K562 (cell line): Measurements from ENCODE around the gene SNX25. TPM values are rescaled to one million over a fixed set of nuclear protein-coding genes. Genes with fewer than 3 reads are reported as not detected.

Experiments
- ATAC-seq: fragments of 200-7000 bp; cut with Tn5 transposase; 3 replicates; pipeline ENCODE4 v1.9.1; 2020; ENCODE audit warnings: moderate library complexity
- BruUV-seq: library from RNA; stranded (reverse); fragments of 400-500 nt; replicated peaks from 2 replicates; lab custom pipeline; 2021; lab: Mats Ljungman, UMichigan
- CTCF ChIA-PET: fragments of 300-600 bp; formaldehyde crosslinking; extraction: SDS; loops from one replicate; lab custom pipeline; 2021; ENCODE audit warnings: low intra/inter-chr PET ratio; lab: Yijun Ruan, JAX
- POLR2A ChIA-PET: fragments of 300-600, 350-650 bp; sonication (Branson Sonifier 250); formaldehyde crosslinking; extraction: SDS; loops from one replicate; lab custom pipeline; 2021; ENCODE audit warnings: antibody characterized with exemption, inconsistent platforms; lab: Yijun Ruan, JAX
- DNase-seq, 4 experiments: peaks; one replicate each; pipeline versions ENCODE4 v3.0.0 to v3.0.0-alpha.2; 2011 to 2018; ENCODE audit warnings: low spot score in 3 of 4, mixed read lengths in 3 of 4; ENCODE audit errors: extremely low read depth in 1 of 4
- FAIRE-seq: peaks from 2 replicates; lab custom pipeline; 2011; peaks lifted over from hg19 to GRCh38; lab: Jason Lieb, UNC
- H2AFZ ChIP-seq: 2 replicates; pipeline ENCODE4 v1.6.0; 2011; ENCODE audit warnings: low read depth, low read length, control low read depth, inconsistent platforms
- H3K27ac ChIP-seq: fragments of 200-600 bp; 3 replicates; pipeline ENCODE4 v1.8.0; 2011; ENCODE audit warnings: low read depth, mild to moderate bottlenecking, control low read depth, inconsistent platforms, low read length, moderate library complexity, mixed read lengths; ENCODE audit errors: extremely low read depth
- H3K27me3 ChIP-seq, 2 experiments: fragments of 300-600 bp in 1 of 2; 2 replicates in 1 of 2; 3 replicates in 1 of 2; pipeline versions ENCODE4 v1.6.0 to v1.8.0; 2011; ENCODE audit warnings: inconsistent platforms in 2 of 2, low read length in 2 of 2, mild to moderate bottlenecking in 1 of 2, mixed read lengths in 1 of 2, moderate library complexity in 1 of 2; ENCODE audit not compliant: control insufficient read depth in 2 of 2, insufficient read depth in 2 of 2
- H3K36me3 ChIP-seq: fragments of 300-600 bp; 3 replicates; pipeline ENCODE4 v1.8.0; 2011; ENCODE audit warnings: mild to moderate bottlenecking, low read length, inconsistent platforms; ENCODE audit not compliant: control insufficient read depth, insufficient read depth
- H3K4me1 ChIP-seq, 2 experiments: fragments of 200-600 bp in 1 of 2; replicated peaks in 1 of 2; 2 replicates in 1 of 2; 3 replicates in 1 of 2; pipeline versions ENCODE4 v1.5.1 to v1.8.0; 2011; ENCODE audit warnings: inconsistent platforms in 2 of 2, low read length in 2 of 2, mild to moderate bottlenecking in 1 of 2, mixed read lengths in 1 of 2, moderate library complexity in 1 of 2; ENCODE audit not compliant: control insufficient read depth in 2 of 2, insufficient read depth in 2 of 2
- H3K4me2 ChIP-seq: 2 replicates; pipeline ENCODE4 v1.6.1; 2011; ENCODE audit warnings: low read length, control low read depth, inconsistent platforms, mixed read lengths; ENCODE audit not compliant: insufficient read depth
- H3K4me3 ChIP-seq: fragments of 200-600 bp; sonication (generic), shearing (Covaris generic); 2 replicates; pipeline ENCODE4 v1.5.1; 2016; ENCODE audit warnings: control low read depth, inconsistent platforms
- H3K79me2 ChIP-seq: fragments of 200-600 bp; 3 replicates; pipeline ENCODE4 v1.8.0; 2011; ENCODE audit warnings: low read length, inconsistent platforms; ENCODE audit not compliant: control insufficient read depth, insufficient read depth
- H3K9ac ChIP-seq, 2 experiments: 2 replicates each; pipeline versions ENCODE4 v1.6.0 to v1.6.1; 2011; ENCODE audit warnings: low read depth in 2 of 2, low read length in 2 of 2, control low read depth in 1 of 2, inconsistent platforms in 1 of 2, mild to moderate bottlenecking in 1 of 2, mixed read lengths in 1 of 2; ENCODE audit not compliant: insufficient read depth in 1 of 2
- H3K9me1 ChIP-seq: one replicate; pipeline ENCODE4 v1.6.0; 2011; ENCODE audit warnings: inconsistent platforms, mild to moderate bottlenecking, low read length, moderate library complexity; ENCODE audit not compliant: control insufficient read depth, insufficient read depth
- H3K9me3 ChIP-seq: replicated peaks from 2 replicates; pipeline ENCODE4 v1.5.1; 2011; ENCODE audit warnings: low read depth, low read length, inconsistent platforms; ENCODE audit not compliant: control insufficient read depth, insufficient read depth
- H4K20me1 ChIP-seq: replicated peaks from 2 replicates; pipeline ENCODE4 v1.6.1; 2011; ENCODE audit warnings: low read length, inconsistent platforms, mixed read lengths; ENCODE audit not compliant: control insufficient read depth, insufficient read depth
- BMI1 ChIP-seq: fragments of 150-350 bp; IDR thresholded peaks from 2 replicates; pipeline ENCODE4 v1.6.1; 2014; ENCODE audit warnings: low read length
- GTF2E2 ChIP-seq: fragments of 200-800 bp; sonication (Bioruptor generic); IDR thresholded peaks from 2 replicates; pipeline ENCODE4 v1.6.1; 2016; ENCODE audit warnings: missing genetic modification characterization, missing compliant biosample characterization
- NFRKB ChIP-seq: fragments of 450-650 bp; IDR thresholded peaks from 2 replicates; pipeline ENCODE4 v1.6.1; 2016; ENCODE audit warnings: low read depth
- POLR3G ChIP-seq: IDR thresholded peaks from 2 replicates; pipeline ENCODE4 v1.6.1; 2011; ENCODE audit not compliant: insufficient read length, insufficient replicate concordance; ENCODE audit errors: extremely low read depth
- POU5F1 ChIP-seq: fragments of 150-350 bp; IDR thresholded peaks from 2 replicates; pipeline ENCODE4 v1.6.1; 2014; ENCODE audit warnings: borderline replicate concordance, low read length, low read depth, mild to moderate bottlenecking; ENCODE audit not compliant: partially characterized antibody
- SMAD2 ChIP-seq: fragments of 150-350 bp; IDR thresholded peaks from 2 replicates; pipeline ENCODE4 v1.6.1; 2014; ENCODE audit warnings: low read depth, mild to moderate bottlenecking, low read length
- SRSF3 ChIP-seq: fragments of 200-400 bp; formaldehyde crosslinking; IDR thresholded peaks from 2 replicates; pipeline ENCODE4 v1.6.1; 2016; ENCODE audit warnings: mild to moderate bottlenecking, low read length, moderate library complexity; ENCODE audit not compliant: insufficient read depth
- TCFL5 ChIP-seq: fragments of 250-450 bp; sonication (Bioruptor Pico); conservative IDR thresholded peaks from 2 replicates; pipeline ENCODE4 v1.6.1; 2021; ENCODE audit warnings: mild to moderate bottlenecking, moderate library complexity, matching md5 sums
- ZNF699 ChIP-seq: fragments of 250-450 bp; sonication (Bioruptor Pico); IDR thresholded peaks from 2 replicates; pipeline ENCODE4 v1.8.0; 2021; ENCODE audit warnings: mild to moderate bottlenecking, moderate library complexity; ENCODE audit not compliant: insufficient replicate concordance
- WGBS: fragments of 100-300 bp; shearing (Covaris generic); methylation state at CpG from one replicate; pipeline ENCODE4 v1.1.6; 2016; ENCODE audit warnings: low coverage, mixed read lengths; ENCODE audit not compliant: insufficient coverage; ENCODE audit errors: missing lambda C conversion rate; 5-methylcytosine and 5-hydroxymethylcytosine counted together
- in situ Hi-C: fragments of 300-500 bp; cut with MboI; formaldehyde crosslinking; loops from 4 replicates; pipeline ENCODE4 v1.15.0; 2018; ENCODE audit warnings: inconsistent platforms, mixed read lengths
- intact Hi-C: fragments of 100-400 bp; cut with micrococcal nuclease; formaldehyde crosslinking; loops from 2 replicates; pipeline ENCODE4 v1.14.2; 2022
- polyA plus RNA-seq, 8 experiments: library from polyadenylated mRNA; depleted of rRNA in 4 of 8; stranded (reverse) in 5 of 8; unstranded in 3 of 8; fragments of >200 nt; fragmentation: Nextera tagmentation in 2 of 8; fragmentation: Illumina TruSeq in 1 of 8; extraction: Ambion mirVana in 2 of 8; extraction: Trizol in 1 of 8; gene quantifications; 2 replicates each; pipeline versions ENCODE4 v1.2.1 to v1.2.3, GENCODE V29; 2011 to 2014; ENCODE audit warnings: inconsistent platforms in 1 of 8, missing spikeins in 1 of 8
- total RNA-seq, 7 experiments: library from RNA; depleted of rRNA in 6 of 7; stranded (reverse); fragments of >200 nt in 6 of 7; fragmentation: Illumina TruSeq in 2 of 7; extraction: Trizol in 2 of 7; gene quantifications; 2 replicates each; pipeline versions ENCODE4 v1.2.1 to v1.2.3, GENCODE V29; 2011 to 2021; ENCODE audit warnings: low replicate concordance in 1 of 7
- TF ChIP-seq, protein P1 (sequence below), 2 experiments: fragments of 450-650 bp in 1 of 2; sonication (generic) in 1 of 2; formaldehyde crosslinking in 1 of 2; IDR thresholded peaks; 2 replicates each; pipeline versions ENCODE4 v1.7.1 to v1.9.0; 2016 to 2022; ENCODE audit warnings: inconsistent platforms in 1 of 2, mild to moderate bottlenecking in 1 of 2, missing genetic modification reagents in 1 of 2
- TF ChIP-seq, protein P2 (sequence below): sonication (generic); formaldehyde crosslinking; IDR thresholded peaks from 2 replicates; pipeline ENCODE4 v1.8.0; 2022; ENCODE audit warnings: mild to moderate bottlenecking, missing genetic modification reagents

Gene SNX25
- total and polyA plus RNA-seq, 9 of the 15 experiments (the other 6 are each of a cell fraction or from before 2014, with no cell fraction given): 2.5 to 23.4 (median 13.3) TPM

DNA sequence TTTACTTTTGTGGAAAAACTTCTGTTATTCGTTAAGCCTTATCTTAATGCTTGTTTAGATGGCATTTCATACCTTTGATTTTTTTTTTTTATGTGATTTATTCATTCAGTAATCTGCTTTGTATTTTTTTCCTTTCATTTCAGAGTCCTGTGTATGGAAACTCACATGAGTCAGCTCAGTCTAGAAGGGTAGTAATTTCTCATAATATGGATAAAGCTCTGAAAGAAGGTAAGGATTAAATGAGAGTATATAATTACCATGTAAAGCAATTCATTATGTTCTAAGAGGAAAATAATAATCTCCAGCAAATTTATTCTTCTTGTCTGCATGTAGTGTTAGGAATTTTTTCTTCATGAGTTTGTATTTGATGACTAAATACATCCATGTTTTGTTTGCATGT, 37.8 kb downstream of the SNX25 start:
- ATAC-seq (no peak), FAIRE-seq (no peak), DNase-seq (no peak)
- Histone ChIP-seq H3K9me3 (no peaks in the 10 kb centered on the region), H3K27me3 (no peaks in the 10 kb centered on the region), H3K27ac (no peak overlapping the region), H3K9ac (no peak overlapping the region), H3K9me1 (no peaks in the 10 kb centered on the region), H3K36me3 (no peaks in the 10 kb centered on the region), H4K20me1 (no peaks in the 10 kb centered on the region; the same call in 1 of the 2 replicates), H2AFZ (no peak overlapping the region), H3K4me3 (no peak overlapping the region), H3K4me2 (no peak overlapping the region), H3K79me2 (no peaks in the 10 kb centered on the region), H3K4me1 (no peaks in the 10 kb centered on the region; a peak in 4 of 5 replicates)
- 58% methylated on average over 1 of the region's 1 CpG for WGBS
- ChIA-PET CTCF (no interaction called here), POLR2A (interaction anchor here (0.8 to 1.2 kb wide), 3 partner anchors 9 to 104 kb away, joined by 4 read pairs; partner anchors contain the start of gene SLC25A4)
- intact Hi-C loops (loop anchor here (5.0 kb wide), 1 partner anchor 35 kb away; no protein-coding TSS in a partner anchor), in situ Hi-C loops (no loop called here)
- no TSS peak for BruUV-seq
- TF ChIP-seq BMI1: no peak
- TF ChIP-seq, protein P1, sequence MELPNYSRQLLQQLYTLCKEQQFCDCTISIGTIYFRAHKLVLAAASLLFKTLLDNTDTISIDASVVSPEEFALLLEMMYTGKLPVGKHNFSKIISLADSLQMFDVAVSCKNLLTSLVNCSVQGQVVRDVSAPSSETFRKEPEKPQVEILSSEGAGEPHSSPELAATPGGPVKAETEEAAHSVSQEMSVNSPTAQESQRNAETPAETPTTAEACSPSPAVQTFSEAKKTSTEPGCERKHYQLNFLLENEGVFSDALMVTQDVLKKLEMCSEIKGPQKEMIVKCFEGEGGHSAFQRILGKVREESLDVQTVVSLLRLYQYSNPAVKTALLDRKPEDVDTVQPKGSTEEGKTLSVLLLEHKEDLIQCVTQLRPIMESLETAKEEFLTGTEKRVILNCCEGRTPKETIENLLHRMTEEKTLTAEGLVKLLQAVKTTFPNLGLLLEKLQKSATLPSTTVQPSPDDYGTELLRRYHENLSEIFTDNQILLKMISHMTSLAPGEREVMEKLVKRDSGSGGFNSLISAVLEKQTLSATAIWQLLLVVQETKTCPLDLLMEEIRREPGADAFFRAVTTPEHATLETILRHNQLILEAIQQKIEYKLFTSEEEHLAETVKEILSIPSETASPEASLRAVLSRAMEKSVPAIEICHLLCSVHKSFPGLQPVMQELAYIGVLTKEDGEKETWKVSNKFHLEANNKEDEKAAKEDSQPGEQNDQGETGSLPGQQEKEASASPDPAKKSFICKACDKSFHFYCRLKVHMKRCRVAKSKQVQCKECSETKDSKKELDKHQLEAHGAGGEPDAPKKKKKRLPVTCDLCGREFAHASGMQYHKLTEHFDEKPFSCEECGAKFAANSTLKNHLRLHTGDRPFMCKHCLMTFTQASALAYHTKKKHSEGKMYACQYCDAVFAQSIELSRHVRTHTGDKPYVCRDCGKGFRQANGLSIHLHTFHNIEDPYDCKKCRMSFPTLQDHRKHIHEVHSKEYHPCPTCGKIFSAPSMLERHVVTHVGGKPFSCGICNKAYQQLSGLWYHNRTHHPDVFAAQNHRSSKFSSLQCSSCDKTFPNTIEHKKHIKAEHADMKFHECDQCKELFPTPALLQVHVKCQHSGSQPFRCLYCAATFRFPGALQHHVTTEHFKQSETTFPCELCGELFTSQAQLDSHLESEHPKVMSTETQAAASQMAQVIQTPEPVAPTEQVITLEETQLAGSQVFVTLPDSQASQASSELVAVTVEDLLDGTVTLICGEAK (IDR thresholded peaks at IDR 0.05): no peak
- TF ChIP-seq, protein P1 (CRISPR knock-in tag; IDR thresholded peaks at IDR 0.05): no peak
- no peak for TF ChIP-seq POLR3G
- TF ChIP-seq SRSF3: no peak
- TF ChIP-seq, protein P2, sequence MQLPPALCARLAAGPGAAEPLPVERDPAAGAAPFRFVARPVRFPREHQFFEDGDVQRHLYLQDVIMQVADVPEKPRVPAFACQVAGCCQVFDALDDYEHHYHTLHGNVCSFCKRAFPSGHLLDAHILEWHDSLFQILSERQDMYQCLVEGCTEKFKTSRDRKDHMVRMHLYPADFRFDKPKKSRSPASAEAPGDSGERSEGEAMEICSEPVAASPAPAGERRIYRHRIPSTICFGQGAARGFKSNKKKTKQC (CRISPR knock-in tag): no peak
- TF ChIP-seq POU5F1: no peak
- TF ChIP-seq GTF2E2: no peak
- TF ChIP-seq TCFL5: no peak
- TF ChIP-seq NFRKB: no peak
- TF ChIP-seq SMAD2: no peak
- TF ChIP-seq ZNF699: no peak
- TF ChIP-seq, all 486 proteins: peak for 0
